HepG2 (cell line): ENCODE measurements around the gene CABLES2. TPM values are rescaled to one million over a fixed set of nuclear protein-coding genes. Genes with fewer than 3 reads are reported as not detected.

ENCODE experiments used
- ASH2L ChIP-seq: fragments of 300-600, 200-600 bp; sonication (generic); IDR thresholded peaks from 2 replicates; pipeline ENCODE4 v1.7.0; 2017; ENCODE audit warnings: low read depth, mild to moderate bottlenecking, moderate library complexity, mixed read lengths, low read length; ENCODE audit not compliant: insufficient read length
- NR1H2 ChIP-seq: sonication (generic); formaldehyde crosslinking; IDR thresholded peaks from 2 replicates; pipeline ENCODE4 v1.8.1; 2022; ENCODE audit warnings: low read depth, missing genetic modification reagents, borderline replicate concordance
- PATZ1 ChIP-seq: sonication (generic); formaldehyde crosslinking; IDR thresholded peaks from 2 replicates; pipeline ENCODE4 v1.4.0; 2020; ENCODE audit warnings: missing genetic modification reagents
- RBFOX2 ChIP-seq: fragments of 200-400 bp; formaldehyde crosslinking; IDR thresholded peaks from 2 replicates; pipeline ENCODE4 v1.6.1; 2017; ENCODE audit warnings: low read depth, mild to moderate bottlenecking, low read length
- TFAP4 ChIP-seq: sonication (generic); IDR thresholded peaks from 2 replicates; pipeline ENCODE4 v1.6.1; 2016; ENCODE audit warnings: low read depth, borderline replicate concordance
- UBTF ChIP-seq: sonication (generic); formaldehyde crosslinking; IDR thresholded peaks from 2 replicates; pipeline ENCODE4 v1.4.0; 2020; ENCODE audit warnings: mild to moderate bottlenecking, missing genetic modification reagents
- ZBTB49 ChIP-seq: sonication (generic); formaldehyde crosslinking; IDR thresholded peaks from 2 replicates; pipeline ENCODE4 v1.4.0; 2020; ENCODE audit warnings: missing genetic modification reagents, borderline replicate concordance
- ZFAT ChIP-seq: sonication (generic); formaldehyde crosslinking; conservative IDR thresholded peaks from 2 replicates; pipeline ENCODE4 v1.8.1; 2023; ENCODE audit warnings: missing genetic modification reagents, inconsistent platforms
- ZNF543 ChIP-seq: sonication (generic); formaldehyde crosslinking; IDR thresholded peaks from 2 replicates; pipeline ENCODE4 v1.4.0; 2020; ENCODE audit warnings: mild to moderate bottlenecking, missing genetic modification reagents
- ZNF550 ChIP-seq: sonication (generic); formaldehyde crosslinking; IDR thresholded peaks from 2 replicates; pipeline ENCODE4 v1.4.0; 2020; ENCODE audit warnings: mild to moderate bottlenecking, missing genetic modification reagents, borderline replicate concordance
- ZNF687 ChIP-seq: sonication (generic); formaldehyde crosslinking; IDR thresholded peaks from 2 replicates; pipeline ENCODE4 v1.5.1; 2020; ENCODE audit warnings: mild to moderate bottlenecking, missing genetic modification reagents, moderate library complexity
- ZNF781 ChIP-seq: sonication (generic); formaldehyde crosslinking; IDR thresholded peaks from 2 replicates; pipeline ENCODE4 v1.5.1; 2020; ENCODE audit warnings: borderline replicate concordance, mild to moderate bottlenecking, missing genetic modification reagents; ENCODE audit errors: not compliant biosample characterization
- ZSCAN30 ChIP-seq: sonication (generic); formaldehyde crosslinking; IDR thresholded peaks from 2 replicates; pipeline ENCODE4 v1.5.0; 2020; ENCODE audit warnings: mild to moderate bottlenecking, missing genetic modification reagents
- polyA plus RNA-seq, 8 experiments: library from polyadenylated mRNA; depleted of rRNA in 3 of 8; stranded (reverse) in 7 of 8; unstranded in 1 of 8; fragments of >200 nt; fragmentation: Illumina TruSeq in 4 of 8; extraction: Trizol in 4 of 8; gene quantifications; 2 replicates each; pipeline versions ENCODE4 v1.2.1 to v1.2.3, GENCODE V29; 2011 to 2016; ENCODE audit warnings: low read depth in 4 of 8, missing spikeins in 1 of 8, mixed read lengths in 1 of 8; ENCODE audit not compliant: insufficient read depth in 1 of 8
- total RNA-seq, 5 experiments: library from RNA; depleted of rRNA; stranded (reverse); fragments of >200 nt; fragmentation: Illumina TruSeq; extraction: Trizol; gene quantifications; 2 replicates each; pipeline ENCODE4 v1.2.3, GENCODE V29; 2016; ENCODE audit warnings: low read depth in 1 of 5

The CABLES2 gene
- total and polyA plus RNA-seq, 2 of the 13 experiments (the other 11 are each of a cell fraction or from before 2014, with no cell fraction given) = 5.2 to 9.7 TPM

GRCh38 chr20:62409931-62410745 is 3.1 kb upstream of the CABLES2 start (continued):
- TF ChIP-seq ZBTB49 (CRISPR knock-in tag) = 0 out of 2 replicates have a peak, but pooled peaks have one; percentile 15
- 0 out of 2 replicates have a peak, but pooled peaks have one; percentile 46 for TF ChIP-seq NR1H2 (CRISPR knock-in tag)
- 0 out of 2 replicates have a peak, but pooled peaks have one; percentile 3 for TF ChIP-seq RBFOX2
- peak; percentile 47; the same call in 1 of the 2 replicates for TF ChIP-seq ZNF687 (CRISPR knock-in tag)
- TF ChIP-seq ZSCAN30 (CRISPR knock-in tag) = no peak
- TF ChIP-seq ZNF781 (CRISPR knock-in tag) = peak; percentile 9
- TF ChIP-seq PATZ1 (CRISPR knock-in tag) = peak; percentile 80
- no peak for TF ChIP-seq ZFAT (CRISPR knock-in tag)
- no peak for TF ChIP-seq ASH2L
- peak; percentile 67; the same call in 1 of the 2 replicates for TF ChIP-seq ZNF543 (CRISPR knock-in tag)
- 0 out of 2 replicates have a peak, but pooled peaks have one; percentile 83 for TF ChIP-seq ZNF550
- peak; percentile 31; the same call in 1 of the 2 replicates for TF ChIP-seq TFAP4
- TF ChIP-seq UBTF (CRISPR knock-in tag) = peak; percentile 70
